ENCODE data around the gene DMXL1.

DNA sequence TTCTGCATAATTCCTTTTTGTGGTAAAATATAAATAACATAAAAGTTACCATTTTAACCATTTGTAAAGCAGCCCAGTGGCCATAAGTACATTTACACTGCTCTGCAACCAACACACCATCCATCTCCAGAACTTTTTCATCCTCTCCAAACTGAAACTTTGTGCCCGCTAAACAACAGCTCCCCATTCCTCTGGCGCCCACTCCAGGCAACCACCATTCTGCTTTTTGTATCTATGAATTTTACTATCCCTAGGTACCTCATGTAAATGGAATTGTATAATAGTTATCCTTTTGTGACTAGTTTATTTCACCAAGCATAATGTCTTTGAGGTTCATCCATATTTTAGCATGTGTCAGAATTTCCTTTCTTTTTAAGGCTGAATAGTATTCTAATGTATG is 141.1 kb downstream of the DMXL1 start:
- no peak for TF ChIP-seq YY1 (IDR thresholded peaks at IDR 0.05; ENCODE audit: low read depth)
- TF ChIP-seq, protein P1, sequence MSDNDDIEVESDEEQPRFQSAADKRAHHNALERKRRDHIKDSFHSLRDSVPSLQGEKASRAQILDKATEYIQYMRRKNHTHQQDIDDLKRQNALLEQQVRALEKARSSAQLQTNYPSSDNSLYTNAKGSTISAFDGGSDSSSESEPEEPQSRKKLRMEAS (IDR thresholded peaks at IDR 0.05), result no peak
- no peak for TF ChIP-seq RAD21 (IDR thresholded peaks at IDR 0.05; ENCODE audit: low read depth)
- TF ChIP-seq, protein P2, sequence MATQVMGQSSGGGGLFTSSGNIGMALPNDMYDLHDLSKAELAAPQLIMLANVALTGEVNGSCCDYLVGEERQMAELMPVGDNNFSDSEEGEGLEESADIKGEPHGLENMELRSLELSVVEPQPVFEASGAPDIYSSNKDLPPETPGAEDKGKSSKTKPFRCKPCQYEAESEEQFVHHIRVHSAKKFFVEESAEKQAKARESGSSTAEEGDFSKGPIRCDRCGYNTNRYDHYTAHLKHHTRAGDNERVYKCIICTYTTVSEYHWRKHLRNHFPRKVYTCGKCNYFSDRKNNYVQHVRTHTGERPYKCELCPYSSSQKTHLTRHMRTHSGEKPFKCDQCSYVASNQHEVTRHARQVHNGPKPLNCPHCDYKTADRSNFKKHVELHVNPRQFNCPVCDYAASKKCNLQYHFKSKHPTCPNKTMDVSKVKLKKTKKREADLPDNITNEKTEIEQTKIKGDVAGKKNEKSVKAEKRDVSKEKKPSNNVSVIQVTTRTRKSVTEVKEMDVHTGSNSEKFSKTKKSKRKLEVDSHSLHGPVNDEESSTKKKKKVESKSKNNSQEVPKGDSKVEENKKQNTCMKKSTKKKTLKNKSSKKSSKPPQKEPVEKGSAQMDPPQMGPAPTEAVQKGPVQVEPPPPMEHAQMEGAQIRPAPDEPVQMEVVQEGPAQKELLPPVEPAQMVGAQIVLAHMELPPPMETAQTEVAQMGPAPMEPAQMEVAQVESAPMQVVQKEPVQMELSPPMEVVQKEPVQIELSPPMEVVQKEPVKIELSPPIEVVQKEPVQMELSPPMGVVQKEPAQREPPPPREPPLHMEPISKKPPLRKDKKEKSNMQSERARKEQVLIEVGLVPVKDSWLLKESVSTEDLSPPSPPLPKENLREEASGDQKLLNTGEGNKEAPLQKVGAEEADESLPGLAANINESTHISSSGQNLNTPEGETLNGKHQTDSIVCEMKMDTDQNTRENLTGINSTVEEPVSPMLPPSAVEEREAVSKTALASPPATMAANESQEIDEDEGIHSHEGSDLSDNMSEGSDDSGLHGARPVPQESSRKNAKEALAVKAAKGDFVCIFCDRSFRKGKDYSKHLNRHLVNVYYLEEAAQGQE (IDR thresholded peaks at IDR 0.05; ENCODE audit: low read depth), result no peak

All from Ishikawa (cell line).